ENCODE data around the gene ZFR. TPM values are rescaled to one million over a fixed set of nuclear protein-coding genes. Genes with fewer than 3 reads are reported as not detected.

The ZFR gene
- total and polyA plus RNA-seq, 12 donors, result 26.8 to 78.6 (median 58.6) TPM

GRCh38 chr5:32460702-32461101 is 16.2 kb upstream of the ZFR start:
- Histone ChIP-seq H3K4me1 (no peaks in the 10 kb centered on the region), H3K36me3 (no peaks in the 10 kb centered on the region), H3K27me3 (no peaks in the 10 kb centered on the region), H3K27ac (no peak overlapping the region), H3K9me3 (no peaks in the 10 kb centered on the region), H3K4me3 (no peak overlapping the region)
- no peak for TF ChIP-seq CTCF (IDR thresholded peaks at IDR 0.05)
- DNase-seq (no peak), ATAC-seq (no peak)
- WGBS, 2 donors, result 84 to 88% methylated on average over 2 of the region's 2 CpGs
- intact Hi-C loops (cut with DNase I), result no loop called here

GRCh38 chr5:32458880-32459495 is 14.4 kb upstream of the ZFR start:
- ATAC-seq (no peak), DNase-seq (no peak)
- Histone ChIP-seq H3K9me3 (no peaks in the 10 kb centered on the region), H3K36me3 (no peaks in the 10 kb centered on the region), H3K27me3 (no peaks in the 10 kb centered on the region), H3K4me3 (no peak overlapping the region), H3K27ac (no peak overlapping the region), H3K4me1 (no peaks in the 10 kb centered on the region)
- TF ChIP-seq CTCF (IDR thresholded peaks at IDR 0.05), result no peak
- 89 to 90% methylated on average over 5 of the region's 5 CpGs for WGBS, 2 donors
- intact Hi-C loops (cut with DNase I), result no loop called here

- H3K36me3 ChIP-seq, result no peaks in the 10 kb centered on the region
- H3K4me3 ChIP-seq, result no peak overlapping the region
- no peaks in the 10 kb centered on the region for H3K9me3 ChIP-seq
- no peaks in the 10 kb centered on the region for H3K4me1 ChIP-seq
- no peak for TF ChIP-seq CTCF (IDR thresholded peaks at IDR 0.05)
- 84 to 90% methylated on average over 6 of the region's 6 CpGs for WGBS, 2 donors
- ATAC-seq (no peak), DNase-seq (no peak)
- intact Hi-C loops (cut with DNase I), result no loop called here
- H3K27me3 ChIP-seq, result no peaks in the 10 kb centered on the region
- no peak overlapping the region for H3K27ac ChIP-seq
Measured at GRCh38 chr5:32455311-32455710, 10.8 kb upstream of the ZFR start.

- Histone ChIP-seq H3K27ac (no peak overlapping the region), H3K36me3 (no peaks in the 10 kb centered on the region), H3K4me1 (no peaks in the 10 kb centered on the region), H3K27me3 (no peaks in the 10 kb centered on the region), H3K4me3 (no peak overlapping the region), H3K9me3 (no peaks in the 10 kb centered on the region)
- intact Hi-C loops (cut with DNase I), result no loop called here
- 95 to 96% methylated on average over 5 of the region's 5 CpGs for WGBS, 2 donors
- no peak for TF ChIP-seq CTCF (IDR thresholded peaks at IDR 0.05)
- DNase-seq (no peak), ATAC-seq (no peak)
Measured at GRCh38 chr5:32454821-32455220, 10.3 kb upstream of the ZFR start.
